NB4 (cell line): Measurements from ENCODE around the gene SLC16A12.

ENCODE experiments used
- CTCF ChIP-seq: IDR thresholded peaks from one replicate; pipeline ENCODE4 v1.5.1; 2012; ENCODE audit warnings: low read depth, low read length
- MAX ChIP-seq: IDR thresholded peaks from 2 replicates; pipeline ENCODE4 v1.6.1; 2011; ENCODE audit warnings: low read depth, low read length
- POLR2A ChIP-seq: IDR thresholded peaks from 2 replicates; pipeline ENCODE4 v1.6.1; 2011; ENCODE audit warnings: mild to moderate bottlenecking; ENCODE audit not compliant: insufficient read length; ENCODE audit errors: extremely low read depth

GRCh38 chr10:89428877-89429276 lies 106.5 kb downstream of the SLC16A12 start:
- TF ChIP-seq CTCF (no peak), MAX (no peak), POLR2A (no peak)
